HL-60 (cell line): ENCODE measurements around the gene PTPRN2.

Experiments used
- DNase-seq, 2 experiments: peaks; one replicate each; pipeline ENCODE4 v3.0.0-alpha.2; 2010 to 2020; ENCODE audit warnings: low read depth in 1 of 2, low spot score in 1 of 2
- H3K27ac ChIP-seq: fragments of 250-450 bp; sonication (Bioruptor Pico); replicated peaks from 2 replicates; pipeline ENCODE4 v1.5.1; 2020; ENCODE audit warnings: mild to moderate bottlenecking, moderate library complexity
- H3K27me3 ChIP-seq: fragments of 250-450 bp; sonication (Bioruptor Pico); 2 replicates; pipeline ENCODE4 v1.5.1; 2021; ENCODE audit warnings: mild to moderate bottlenecking, moderate library complexity; ENCODE audit not compliant: insufficient read depth, poor library complexity, severe bottlenecking
- H3K4me3 ChIP-seq: replicated peaks from 2 replicates; pipeline ENCODE4 v1.5.1; 2011; ENCODE audit warnings: mild to moderate bottlenecking, control low read depth, low read length; ENCODE audit not compliant: insufficient read depth
- CTCF ChIP-seq: IDR thresholded peaks from one replicate; pipeline ENCODE4 v1.5.1; 2011; ENCODE audit warnings: low read length, control low read depth, inconsistent platforms; ENCODE audit not compliant: insufficient read depth
- GABPA ChIP-seq: IDR thresholded peaks from 2 replicates; pipeline ENCODE4 v1.6.1; 2012; ENCODE audit warnings: low read depth
- POLR2AphosphoS5 ChIP-seq: IDR thresholded peaks from 2 replicates; pipeline ENCODE4 v1.6.1; 2012; ENCODE audit warnings: low read depth
- REST ChIP-seq: IDR thresholded peaks from 2 replicates; pipeline ENCODE4 v1.6.1; 2012; ENCODE audit warnings: low read depth; ENCODE audit not compliant: insufficient replicate concordance
- SPI1 ChIP-seq: IDR thresholded peaks from 2 replicates; pipeline ENCODE4 v1.6.1; 2012; ENCODE audit warnings: low read depth, mild to moderate bottlenecking, borderline replicate concordance

Gene PTPRN2

GRCh38 chr7:158107806-158108205 lies 479.8 kb downstream of the PTPRN2 start:
- Histone ChIP-seq H3K27me3 (no peaks in the 10 kb centered on the region), H3K27ac (no peak overlapping the region), H3K4me3 (no peak overlapping the region)
- DNase-seq: no peak
- TF ChIP-seq SPI1 (no peak), CTCF (no peak), REST (no peak), GABPA (no peak), POLR2AphosphoS5 (no peak)

GRCh38 chr7:158106272-158106671 lies 481.4 kb downstream of the PTPRN2 start:
- no peaks in the 10 kb centered on the region for H3K27me3 ChIP-seq
- TF ChIP-seq GABPA: no peak
- no peak for TF ChIP-seq POLR2AphosphoS5
- no peak for TF ChIP-seq REST
- TF ChIP-seq CTCF: no peak
- no peak for TF ChIP-seq SPI1
- no peak for DNase-seq

GRCh38 chr7:158103378-158103777 lies 484.2 kb downstream of the PTPRN2 start:
- H3K27ac ChIP-seq: no peak overlapping the region
- no peak for DNase-seq
- no peak overlapping the region for H3K4me3 ChIP-seq
- no peaks in the 10 kb centered on the region for H3K27me3 ChIP-seq
- TF ChIP-seq SPI1: no peak
- TF ChIP-seq REST: no peak
- TF ChIP-seq CTCF: no peak
- no peak for TF ChIP-seq GABPA
- no peak for TF ChIP-seq POLR2AphosphoS5

More at GRCh38 chr7:158106272-158106671, 481.4 kb downstream of the PTPRN2 start:
- Histone ChIP-seq H3K4me3 (no peak overlapping the region), H3K27ac (no peak overlapping the region)
